Suprapubic skin (tissue), 4 donors: Measurements from ENCODE around the gene MARCO. TPM values are rescaled to one million over a fixed set of nuclear protein-coding genes. Genes with fewer than 3 reads are reported as not detected.
A peak's percentile ranks its signal among the peaks of the same experiment; 100 is the strongest.

Experiments used
- DNase-seq, 2 donors: peaks; one replicate each; pipeline ENCODE4 v3.0.0-alpha.2; 2019; ENCODE audit warnings: low spot score in 2 of 2
- H3K27ac ChIP-seq: fragments of 200-600 bp; sonication (generic); one replicate; pipeline ENCODE4 v1.5.1; 2019
- H3K27me3 ChIP-seq: fragments of 200-600 bp; sonication (generic); one replicate; pipeline ENCODE4 v1.5.1; 2019
- H3K36me3 ChIP-seq: fragments of 200-600 bp; sonication (generic); one replicate; pipeline ENCODE4 v1.5.1; 2019
- H3K4me1 ChIP-seq: fragments of 200-600 bp; sonication (generic); one replicate; pipeline ENCODE4 v1.5.1; 2019
- H3K4me3 ChIP-seq: fragments of 200-600 bp; sonication (generic); one replicate; pipeline ENCODE4 v1.5.1; 2019; ENCODE audit warnings: mild to moderate bottlenecking
- H3K9me3 ChIP-seq: fragments of 200-600 bp; sonication (generic); one replicate; pipeline ENCODE4 v1.5.1; 2019
- CTCF ChIP-seq, 2 donors: fragments of 200-600 bp in 1 of 2; fragments of 450-650 bp in 1 of 2; sonication (generic) in 1 of 2; IDR thresholded peaks; one replicate each; pipeline ENCODE4 v1.5.1; 2016 to 2019; ENCODE audit warnings: antibody characterized with exemption in 2 of 2, mild to moderate bottlenecking in 1 of 2, moderate library complexity in 1 of 2
- EP300 ChIP-seq: sonication (generic); formaldehyde crosslinking; IDR thresholded peaks from one replicate; pipeline ENCODE4 v1.6.1; 2017; ENCODE audit warnings: antibody characterized with exemption
- POLR2A ChIP-seq, 2 donors: fragments of 450-650 bp; IDR thresholded peaks; one replicate each; pipeline ENCODE4 v1.6.1; 2017; ENCODE audit warnings: antibody characterized with exemption in 2 of 2, mild to moderate bottlenecking in 2 of 2, moderate library complexity in 2 of 2
- POLR2AphosphoS5 ChIP-seq, 3 donors: sonication (generic); formaldehyde crosslinking; IDR thresholded peaks; one replicate each; pipeline ENCODE4 v1.6.1; 2017; ENCODE audit warnings: antibody characterized with exemption in 3 of 3
- WGBS: methylation state at CpG from one replicate; pipeline ENCODE4 v1.1.5; 2018; 5-methylcytosine and 5-hydroxymethylcytosine counted together
- total RNA-seq, 4 donors: library from RNA; depleted of rRNA; stranded (reverse); fragments of >200 nt; gene quantifications; one replicate each; pipeline ENCODE4 v1.1.0, GENCODE V29; 2016

MARCO gene
- total RNA-seq, 4 donors from 2014 or later = 0.68 to 9.1 (median 1.3) TPM

GRCh38 chr2:118986738-118987137 lies 44.7 kb downstream of the MARCO start:
- Histone ChIP-seq H3K4me1 (no peaks in the 10 kb centered on the region), H3K27me3 (peaks cover 2% of the 10 kb centered on the region), H3K9me3 (no peaks in the 10 kb centered on the region), H3K36me3 (no peaks in the 10 kb centered on the region), H3K27ac (no peak overlapping the region), H3K4me3 (no peak overlapping the region)
- no peak for DNase-seq
- 30% methylated on average over 2 of the region's 2 CpGs for WGBS
- no peak for TF ChIP-seq EP300
- no peak for TF ChIP-seq POLR2AphosphoS5 (IDR thresholded peaks at IDR 0.05)
- TF ChIP-seq POLR2A (IDR thresholded peaks at IDR 0.05) = no peak
- no peak for TF ChIP-seq CTCF (IDR thresholded peaks at IDR 0.05)

DNA sequence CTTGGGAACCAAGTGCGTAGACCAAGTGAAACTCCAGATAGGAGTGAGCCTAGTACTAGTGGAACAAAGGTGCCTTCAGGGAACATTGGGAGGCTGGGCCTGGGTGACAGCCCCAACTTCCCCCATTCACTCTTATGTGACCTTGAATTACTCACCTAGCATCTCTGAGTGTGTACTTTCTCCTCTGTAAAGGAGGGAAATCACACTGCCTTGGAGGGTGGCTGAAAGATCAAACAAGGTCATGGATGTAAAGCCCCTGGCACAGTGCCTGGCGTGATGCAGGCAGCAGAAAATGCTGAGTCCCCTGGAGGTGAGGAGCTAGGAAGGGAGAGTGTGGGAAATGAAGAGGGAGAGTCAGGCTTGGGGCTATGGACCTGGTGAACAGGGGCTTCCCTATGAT lies 45.9 kb downstream of the MARCO start:
- peak in 1 of 2 donors; percentile 31 for DNase-seq
- H3K4me3 ChIP-seq = no peak overlapping the region
- no peaks in the 10 kb centered on the region for H3K9me3 ChIP-seq
- TF ChIP-seq EP300 (no peak), POLR2AphosphoS5 (IDR thresholded peaks at IDR 0.05) (no peak), POLR2A (IDR thresholded peaks at IDR 0.05) (no peak), CTCF (IDR thresholded peaks at IDR 0.05) (no peak)
- no peaks in the 10 kb centered on the region for H3K4me1 ChIP-seq
- 57% methylated on average over 2 of the region's 2 CpGs for WGBS
- H3K36me3 ChIP-seq = no peaks in the 10 kb centered on the region
- H3K27ac ChIP-seq = no peak overlapping the region
- H3K27me3 ChIP-seq = peaks cover 2% of the 10 kb centered on the region

DNA sequence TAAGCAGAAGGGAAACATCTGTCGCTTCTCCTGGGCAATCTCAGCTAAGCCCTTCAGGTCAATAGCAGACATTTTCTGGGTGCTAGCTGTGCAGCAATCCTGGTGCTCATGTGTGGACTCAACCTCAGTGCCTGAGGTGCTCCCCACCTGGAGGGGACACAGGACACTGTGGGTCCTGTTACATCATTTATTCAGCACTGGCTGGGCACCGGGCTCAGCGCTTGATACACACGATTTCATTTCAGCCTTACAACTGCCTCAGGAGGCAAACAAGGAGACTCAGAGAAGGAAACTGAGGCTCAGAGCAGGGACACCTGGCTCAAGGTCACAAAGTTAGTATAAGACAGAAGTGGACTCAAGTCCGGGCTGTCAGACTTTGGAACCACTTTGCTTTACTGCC lies 46.7 kb downstream of the MARCO start:
- H3K27me3 ChIP-seq = peaks cover 2% of the 10 kb centered on the region
- peak in 1 of 2 donors; percentile 45 for DNase-seq
- TF ChIP-seq POLR2A (IDR thresholded peaks at IDR 0.05) (no peak), CTCF (IDR thresholded peaks at IDR 0.05) (no peak), EP300 (no peak), POLR2AphosphoS5 (IDR thresholded peaks at IDR 0.05) (no peak)
- no peaks in the 10 kb centered on the region for H3K4me1 ChIP-seq
- H3K27ac ChIP-seq = no peak overlapping the region
- H3K9me3 ChIP-seq = no peaks in the 10 kb centered on the region
- 94% methylated on average over 3 of the region's 5 CpGs for WGBS
- no peak overlapping the region for H3K4me3 ChIP-seq
- no peaks in the 10 kb centered on the region for H3K36me3 ChIP-seq

GRCh38 chr2:118989481-118989880 lies 47.5 kb downstream of the MARCO start:
- 54% methylated on average over 2 of the region's 2 CpGs for WGBS
- H3K4me3 ChIP-seq = no peak overlapping the region
- no peak overlapping the region for H3K27ac ChIP-seq
- peak in 1 of 2 donors; percentile 32 for DNase-seq
- H3K4me1 ChIP-seq = no peaks in the 10 kb centered on the region
- no peaks in the 10 kb centered on the region for H3K9me3 ChIP-seq
- peaks cover 2% of the 10 kb centered on the region for H3K27me3 ChIP-seq
- TF ChIP-seq POLR2A (IDR thresholded peaks at IDR 0.05) (no peak), CTCF (IDR thresholded peaks at IDR 0.05) (no peak)
- H3K36me3 ChIP-seq = no peaks in the 10 kb centered on the region

DNA sequence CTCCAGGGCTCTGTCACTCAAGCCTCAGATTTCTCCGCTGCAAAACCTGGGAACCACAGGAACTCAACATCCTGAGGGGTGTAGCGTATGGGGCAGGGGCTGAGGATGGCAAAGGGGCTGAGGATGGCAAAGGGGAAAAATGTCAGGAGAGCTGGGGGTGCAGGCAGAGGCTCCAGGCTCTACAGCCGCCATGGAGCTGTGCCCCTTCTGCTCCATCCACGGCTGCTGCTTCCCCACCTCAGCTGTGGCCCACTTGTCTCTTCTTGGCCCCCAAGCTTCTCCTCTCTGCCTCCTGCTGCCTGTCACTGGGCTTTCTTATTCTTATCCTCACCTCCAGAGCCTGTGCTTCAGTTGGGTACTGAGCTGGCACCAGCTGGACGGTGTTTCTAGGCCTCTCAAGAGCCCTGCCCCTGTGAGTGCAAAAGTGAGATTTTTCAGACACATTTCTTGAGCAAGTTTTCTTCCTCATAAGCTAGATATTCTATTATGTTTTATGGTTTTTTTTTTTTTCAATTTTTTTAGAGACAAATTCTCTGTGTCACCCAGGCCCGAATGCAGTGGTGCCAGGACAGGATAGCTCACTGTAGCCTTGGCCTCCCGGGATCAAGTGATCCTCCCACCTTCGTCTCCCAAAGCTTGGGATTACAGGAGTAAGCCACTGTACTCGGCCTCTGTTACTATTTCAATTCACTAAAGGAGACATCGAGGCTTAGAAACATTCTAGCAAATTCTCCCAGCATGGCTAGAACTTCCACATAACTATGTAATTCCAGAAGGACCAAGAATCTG lies 49.0 kb downstream of the MARCO start:
- 84% methylated on average over 10 of the region's 10 CpGs for WGBS
- Histone ChIP-seq H3K4me3 (no peak overlapping the region), H3K4me1 (no peaks in the 10 kb centered on the region), H3K9me3 (no peaks in the 10 kb centered on the region), H3K36me3 (no peaks in the 10 kb centered on the region), H3K27me3 (peaks cover 2% of the 10 kb centered on the region), H3K27ac (no peak overlapping the region)
- peak in 1 of 2 donors; percentile 65 for DNase-seq
- TF ChIP-seq POLR2A (IDR thresholded peaks at IDR 0.05) (no peak), CTCF (IDR thresholded peaks at IDR 0.05) (no peak), EP300 (no peak), POLR2AphosphoS5 (IDR thresholded peaks at IDR 0.05) (no peak)
